ENCODE measurements around the gene CACFD1.
"Not testable (repeated sequence)": the region's sequence is repeated elsewhere in the genome, so short reads cannot be mapped to it uniquely, and the experiment has no call there.

CACFD1 gene

DNA sequence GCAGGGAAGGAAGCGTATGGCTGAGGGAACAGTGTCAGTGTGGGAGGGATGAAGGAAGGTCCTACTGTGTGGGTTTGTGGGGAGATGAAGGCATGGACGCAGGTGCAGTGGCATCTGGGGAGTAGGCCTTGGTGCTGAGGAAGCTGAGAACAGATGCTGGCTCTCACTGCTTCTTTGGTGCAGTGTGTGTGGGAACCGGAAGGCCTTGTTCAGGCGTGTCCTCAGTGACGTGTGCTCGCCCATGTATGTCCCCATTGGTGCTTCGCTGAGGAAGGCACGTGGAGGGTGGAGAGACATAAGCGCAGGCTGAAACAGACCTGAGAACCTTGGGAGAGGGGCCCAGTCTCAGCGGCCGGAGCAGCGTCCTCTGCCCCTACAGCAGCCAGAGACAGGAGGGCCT is 18.9 kb upstream of the CACFD1 start:
- no peak for DNase-seq (ENCODE audit: low spot score)

DNA sequence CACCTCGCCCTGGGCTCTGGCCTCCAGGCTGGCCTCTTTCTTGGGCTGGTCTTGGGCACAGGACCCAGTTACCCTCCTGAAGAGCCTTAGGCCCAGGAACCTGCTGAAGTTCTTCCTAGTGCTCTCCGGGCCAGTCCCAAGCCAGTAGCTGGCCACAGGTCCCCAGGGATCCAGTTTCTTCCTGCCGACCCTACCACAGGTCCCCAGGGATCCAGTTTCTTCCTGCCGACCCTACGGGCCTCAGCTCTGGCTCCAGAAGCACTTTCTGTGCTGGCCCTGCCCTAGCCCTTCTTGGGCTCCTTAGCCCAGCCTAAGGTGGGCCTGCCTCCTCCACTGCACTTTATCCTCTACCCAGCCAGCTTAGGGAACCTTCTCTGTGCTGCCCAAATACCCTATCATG is 18.2 kb upstream of the CACFD1 start:
- no peak for DNase-seq (ENCODE audit: low spot score)

DNA sequence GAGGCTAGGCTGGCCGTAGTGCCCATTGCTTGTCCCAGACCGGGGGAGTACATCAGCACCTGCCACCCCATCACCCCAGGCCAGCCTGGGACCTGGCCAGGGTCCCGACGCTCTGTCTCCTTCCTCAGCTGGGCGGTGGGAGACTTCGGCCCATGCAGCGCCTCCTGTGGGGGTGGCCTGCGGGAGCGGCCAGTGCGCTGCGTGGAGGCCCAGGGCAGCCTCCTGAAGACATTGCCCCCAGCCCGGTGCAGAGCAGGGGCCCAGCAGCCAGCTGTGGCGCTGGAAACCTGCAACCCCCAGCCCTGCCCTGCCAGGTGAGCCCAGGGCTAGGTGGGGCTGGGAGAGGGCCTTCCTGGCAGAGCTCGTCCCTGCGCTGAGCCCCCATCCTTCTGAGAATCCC is 16.5 kb upstream of the CACFD1 start:
- peak; percentile 50 for DNase-seq (ENCODE audit: low spot score)

DNA sequence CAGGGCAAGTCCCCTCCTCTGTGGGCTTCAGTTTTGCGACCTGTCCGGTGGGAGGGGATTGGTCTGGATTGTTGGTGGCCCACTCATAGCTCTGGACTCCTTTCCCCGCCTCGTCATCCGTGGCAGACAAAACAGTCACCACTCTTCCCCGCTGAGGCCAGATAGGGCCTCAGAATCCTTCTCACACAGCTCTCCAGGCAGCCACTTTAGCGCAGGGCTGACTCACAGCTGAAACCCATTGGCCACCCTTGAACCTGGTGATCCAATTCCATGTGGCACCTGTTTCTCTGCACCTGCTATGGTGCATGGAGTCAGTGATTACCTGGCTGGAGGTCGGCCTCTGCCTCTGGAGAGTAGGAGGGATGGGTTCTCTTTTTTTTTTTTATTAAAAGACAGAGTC is 15.8 kb upstream of the CACFD1 start:
- DNase-seq (ENCODE audit: low spot score), result no peak

DNA sequence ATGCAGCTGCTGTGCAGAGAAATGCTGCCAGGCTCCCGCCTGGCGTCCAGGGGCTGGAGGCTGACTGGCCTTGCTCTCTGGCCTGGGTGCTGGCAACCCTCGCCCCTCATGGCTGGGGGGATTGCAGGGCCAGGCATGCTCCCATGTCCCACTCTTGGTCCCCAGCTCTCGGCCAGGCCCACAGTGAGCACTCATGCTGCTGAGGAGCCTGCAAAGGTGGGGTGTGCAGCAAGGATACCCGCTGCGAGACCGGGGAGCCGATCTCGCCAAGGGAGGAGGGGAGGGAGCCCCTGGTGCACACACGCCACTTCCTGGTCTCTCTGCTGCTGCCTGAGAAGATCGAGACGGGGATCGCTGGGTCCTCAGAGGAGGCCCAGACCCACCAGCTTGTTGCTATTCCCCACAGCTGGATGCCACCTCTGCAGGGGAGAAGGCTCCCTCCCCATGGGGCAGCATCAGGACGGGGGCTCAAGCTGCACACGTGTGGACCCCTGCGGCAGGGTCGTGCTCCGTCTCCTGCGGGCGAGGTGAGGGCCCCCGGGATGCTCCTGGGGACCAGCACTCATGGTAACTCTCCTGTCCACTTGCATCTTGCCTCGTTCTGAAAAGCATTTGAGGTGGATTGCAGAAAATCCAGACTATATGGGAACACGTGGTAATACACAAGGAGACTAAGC is 14.3 kb upstream of the CACFD1 start:
- no peak for DNase-seq (ENCODE audit: low spot score)

DNA sequence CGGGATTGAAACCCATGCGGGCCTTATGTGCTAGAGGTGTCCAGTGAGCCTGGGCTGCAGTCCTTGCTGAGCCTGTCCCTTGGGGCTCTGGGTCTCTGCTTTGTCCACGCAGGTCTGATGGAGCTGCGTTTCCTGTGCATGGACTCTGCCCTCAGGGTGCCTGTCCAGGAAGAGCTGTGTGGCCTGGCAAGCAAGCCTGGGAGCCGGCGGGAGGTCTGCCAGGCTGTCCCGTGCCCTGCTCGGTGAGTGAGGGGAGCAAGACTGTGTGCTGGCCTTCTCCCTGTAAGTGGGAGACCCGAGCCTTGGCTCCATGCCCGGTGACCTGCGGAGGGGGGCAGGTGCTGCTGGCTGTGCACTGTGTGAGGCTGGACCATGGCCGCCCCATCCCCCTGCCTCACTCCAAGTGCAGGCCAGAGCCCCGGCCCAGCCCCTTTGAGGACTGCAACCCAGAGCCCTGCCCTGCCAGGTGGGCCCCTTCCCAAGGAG is 11.2 kb upstream of the CACFD1 start:
- DNase-seq (ENCODE audit: low spot score), result no peak

DNA sequence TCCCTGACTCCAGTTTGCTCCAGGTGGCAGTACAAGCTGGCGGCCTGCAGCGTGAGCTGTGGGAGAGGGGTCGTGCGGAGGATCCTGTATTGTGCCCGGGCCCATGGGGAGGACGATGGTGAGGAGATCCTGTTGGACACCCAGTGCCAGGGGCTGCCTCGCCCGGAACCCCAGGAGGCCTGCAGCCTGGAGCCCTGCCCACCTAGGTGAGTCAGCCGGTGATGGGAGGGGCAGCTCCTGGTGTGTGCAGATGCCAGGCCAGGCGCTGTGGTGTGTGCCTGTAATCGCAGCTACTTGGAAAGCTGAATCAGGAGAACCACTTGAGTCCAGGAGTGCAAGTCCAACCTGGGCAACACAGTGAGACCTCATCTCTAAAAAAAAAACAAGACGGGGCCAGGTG is 10.0 kb upstream of the CACFD1 start:
- DNase-seq (ENCODE audit: low spot score), result peak; percentile 52

DNA sequence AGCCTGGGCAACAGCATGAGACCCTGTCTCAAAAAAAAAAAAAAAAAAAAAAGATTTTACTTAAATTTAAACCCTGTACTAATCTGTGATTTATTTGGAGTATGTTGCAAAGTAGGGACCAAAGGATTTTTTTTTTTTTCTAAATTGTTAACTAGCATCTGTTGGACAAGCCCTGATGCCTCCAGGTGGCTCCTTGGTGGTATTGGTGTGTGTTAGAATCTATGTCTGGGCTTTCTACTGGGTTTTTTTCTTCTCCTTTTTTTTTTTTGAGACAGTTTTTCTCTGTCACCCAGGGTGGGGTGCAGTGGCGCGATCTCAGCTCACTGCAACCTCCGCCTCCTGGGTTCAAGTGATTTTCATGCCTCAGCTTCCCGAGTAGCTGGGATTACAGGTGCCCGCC is 7.9 kb upstream of the CACFD1 start:
- not testable (repeated sequence) for DNase-seq (ENCODE audit: low spot score)

DNA sequence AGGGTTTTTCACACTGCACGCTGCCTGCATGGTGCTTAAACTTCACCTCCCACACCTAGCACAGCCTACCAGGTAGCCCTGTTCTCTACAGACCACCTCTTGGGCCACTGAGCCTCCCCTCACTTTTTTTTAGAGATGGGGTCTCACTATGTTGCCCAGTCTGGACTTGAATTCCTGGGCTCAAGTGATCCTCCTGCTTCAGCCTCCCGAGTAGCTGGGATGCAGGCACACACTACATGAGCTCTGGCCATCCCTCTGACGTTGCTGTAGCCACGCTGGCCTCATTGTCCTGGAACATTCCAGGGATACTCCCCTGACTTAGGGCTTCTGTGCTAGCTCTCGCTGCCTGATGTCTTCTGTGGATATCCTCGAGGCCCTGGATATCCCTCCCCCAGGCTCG is 7.2 kb upstream of the CACFD1 start:
- no peak for DNase-seq (ENCODE audit: low spot score)

DNA sequence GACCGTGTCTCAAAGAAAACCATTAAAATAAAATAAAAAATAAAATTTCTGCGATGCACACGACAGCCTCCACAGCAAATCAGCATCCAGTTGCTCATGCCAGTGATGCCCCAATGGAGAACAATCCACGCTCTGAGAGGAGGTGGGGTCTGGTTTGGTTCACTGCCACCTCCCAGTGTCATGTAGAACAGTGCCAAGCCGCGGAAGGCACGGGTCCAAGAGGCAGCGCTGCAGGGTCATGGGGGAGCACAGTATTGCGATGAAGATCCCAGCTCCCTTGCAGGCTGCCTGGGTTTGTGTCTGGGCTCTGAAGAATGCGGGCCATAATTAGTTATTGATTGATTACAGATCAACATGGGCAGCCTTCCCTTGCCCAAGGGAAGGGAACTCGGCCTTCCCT is 6.1 kb upstream of the CACFD1 start:
- DNase-seq (ENCODE audit: low spot score), result no peak

DNA sequence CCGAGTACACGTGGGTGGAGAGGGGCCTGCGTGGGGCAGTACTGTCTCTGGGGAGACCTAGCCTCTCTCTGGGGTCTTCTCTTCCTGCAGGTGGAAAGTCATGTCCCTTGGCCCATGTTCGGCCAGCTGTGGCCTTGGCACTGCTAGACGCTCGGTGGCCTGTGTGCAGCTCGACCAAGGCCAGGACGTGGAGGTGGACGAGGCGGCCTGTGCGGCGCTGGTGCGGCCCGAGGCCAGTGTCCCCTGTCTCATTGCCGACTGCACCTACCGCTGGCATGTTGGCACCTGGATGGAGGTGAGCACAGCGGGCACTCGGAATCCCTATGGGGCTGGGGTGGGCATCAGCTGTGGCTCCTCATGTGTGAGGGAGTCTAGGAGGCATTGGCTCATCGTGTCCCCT is 5.5 kb upstream of the CACFD1 start:
- no peak for DNase-seq (ENCODE audit: low spot score)

DNA sequence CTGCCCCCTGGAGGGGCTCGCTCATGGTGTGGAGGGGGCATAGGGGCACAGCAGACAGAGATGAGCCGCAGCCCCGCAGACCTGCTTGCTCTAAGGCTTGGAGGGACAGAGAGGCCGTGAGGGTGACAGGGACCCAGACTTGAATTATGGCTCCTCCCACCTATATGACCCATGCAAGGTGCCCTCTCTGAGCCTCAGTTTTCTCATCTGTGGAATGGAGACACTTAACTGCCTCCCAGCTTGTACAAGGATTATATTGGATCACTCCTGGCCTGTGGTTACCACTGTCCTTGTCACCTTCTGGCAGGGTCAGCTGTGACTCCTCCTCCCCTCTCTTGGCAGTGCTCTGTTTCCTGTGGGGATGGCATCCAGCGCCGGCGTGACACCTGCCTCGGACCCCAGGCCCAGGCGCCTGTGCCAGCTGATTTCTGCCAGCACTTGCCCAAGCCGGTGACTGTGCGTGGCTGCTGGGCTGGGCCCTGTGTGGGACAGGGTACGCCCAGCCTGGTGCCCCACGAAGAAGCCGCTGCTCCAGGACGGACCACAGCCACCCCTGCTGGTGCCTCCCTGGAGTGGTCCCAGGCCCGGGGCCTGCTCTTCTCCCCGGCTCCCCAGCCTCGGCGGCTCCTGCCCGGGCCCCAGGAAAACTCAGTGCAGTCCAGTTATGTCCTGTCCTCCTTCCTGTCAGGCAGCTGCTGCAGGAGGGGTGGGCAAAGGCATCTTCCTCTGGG is 4.7 kb upstream of the CACFD1 start:
- DNase-seq (ENCODE audit: low spot score), result no peak

DNA sequence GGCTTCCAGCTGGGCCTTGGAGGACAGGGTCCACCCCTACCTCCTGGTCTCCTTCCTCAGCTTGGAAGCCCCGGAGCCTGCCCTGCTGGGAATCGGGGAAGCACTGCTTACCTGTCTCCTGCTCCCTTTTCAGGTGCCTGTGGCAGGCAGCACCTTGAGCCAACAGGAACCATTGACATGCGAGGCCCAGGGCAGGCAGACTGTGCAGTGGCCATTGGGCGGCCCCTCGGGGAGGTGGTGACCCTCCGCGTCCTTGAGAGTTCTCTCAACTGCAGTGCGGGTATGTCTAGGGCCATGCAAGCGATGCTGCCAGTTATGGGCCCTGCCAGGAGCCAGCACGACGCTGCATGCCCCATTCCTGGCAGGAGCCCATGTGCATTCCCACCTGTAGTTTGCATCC is 3.8 kb upstream of the CACFD1 start:
- DNase-seq (ENCODE audit: low spot score), result no peak

DNA sequence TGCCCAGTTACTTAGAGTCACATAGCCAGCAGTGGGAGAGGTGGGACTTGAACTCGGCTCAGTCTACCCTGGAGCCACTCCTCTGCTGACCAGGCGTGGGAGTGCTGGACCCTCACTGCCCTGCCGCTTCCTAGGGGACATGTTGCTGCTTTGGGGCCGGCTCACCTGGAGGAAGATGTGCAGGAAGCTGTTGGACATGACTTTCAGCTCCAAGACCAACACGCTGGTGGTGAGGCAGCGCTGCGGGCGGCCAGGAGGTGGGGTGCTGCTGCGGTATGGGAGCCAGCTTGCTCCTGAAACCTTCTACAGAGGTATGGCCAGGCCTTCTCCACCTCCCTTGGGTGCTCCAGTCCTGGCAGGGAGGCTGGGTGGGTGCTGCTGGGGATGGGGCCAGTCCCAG is 3.4 kb upstream of the CACFD1 start:
- no peak for DNase-seq (ENCODE audit: low spot score)

DNA sequence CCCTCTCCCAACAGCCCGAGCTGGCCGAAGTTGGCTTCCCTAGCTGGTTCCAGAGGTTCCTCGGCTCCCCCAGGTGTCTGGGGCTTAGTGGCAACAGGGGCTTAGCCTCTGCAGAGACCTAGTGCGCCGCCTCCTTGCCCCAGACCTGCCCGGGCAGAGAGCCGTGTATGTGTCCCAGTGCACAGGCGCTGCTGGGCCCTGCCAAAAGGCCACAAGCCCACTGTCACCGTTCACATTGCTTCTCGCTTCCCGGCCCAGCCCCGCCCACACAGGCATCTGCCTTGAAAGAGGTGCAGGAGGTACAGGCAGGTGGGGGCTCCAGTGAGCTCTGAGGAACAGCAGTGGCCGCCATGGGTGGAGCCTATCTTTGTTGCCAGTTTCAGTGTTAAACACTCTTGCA is 2.5 kb upstream of the CACFD1 start:
- DNase-seq (ENCODE audit: low spot score), result peak; percentile 54

DNA sequence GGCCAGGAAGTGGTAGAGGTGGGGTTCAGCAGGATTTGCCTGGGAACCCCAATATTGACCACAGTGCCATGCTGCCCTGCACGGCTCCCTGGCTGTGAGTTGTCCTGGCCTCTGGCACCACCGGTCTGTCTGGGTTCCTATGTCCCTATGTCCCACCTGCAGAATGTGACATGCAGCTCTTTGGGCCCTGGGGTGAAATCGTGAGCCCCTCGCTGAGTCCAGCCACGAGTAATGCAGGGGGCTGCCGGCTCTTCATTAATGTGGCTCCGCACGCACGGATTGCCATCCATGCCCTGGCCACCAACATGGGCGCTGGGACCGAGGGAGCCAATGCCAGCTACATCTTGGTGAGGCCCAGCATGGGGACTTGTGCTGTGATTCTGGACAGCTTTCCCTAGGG is 2.0 kb upstream of the CACFD1 start:
- DNase-seq (ENCODE audit: low spot score), result no peak

DNA sequence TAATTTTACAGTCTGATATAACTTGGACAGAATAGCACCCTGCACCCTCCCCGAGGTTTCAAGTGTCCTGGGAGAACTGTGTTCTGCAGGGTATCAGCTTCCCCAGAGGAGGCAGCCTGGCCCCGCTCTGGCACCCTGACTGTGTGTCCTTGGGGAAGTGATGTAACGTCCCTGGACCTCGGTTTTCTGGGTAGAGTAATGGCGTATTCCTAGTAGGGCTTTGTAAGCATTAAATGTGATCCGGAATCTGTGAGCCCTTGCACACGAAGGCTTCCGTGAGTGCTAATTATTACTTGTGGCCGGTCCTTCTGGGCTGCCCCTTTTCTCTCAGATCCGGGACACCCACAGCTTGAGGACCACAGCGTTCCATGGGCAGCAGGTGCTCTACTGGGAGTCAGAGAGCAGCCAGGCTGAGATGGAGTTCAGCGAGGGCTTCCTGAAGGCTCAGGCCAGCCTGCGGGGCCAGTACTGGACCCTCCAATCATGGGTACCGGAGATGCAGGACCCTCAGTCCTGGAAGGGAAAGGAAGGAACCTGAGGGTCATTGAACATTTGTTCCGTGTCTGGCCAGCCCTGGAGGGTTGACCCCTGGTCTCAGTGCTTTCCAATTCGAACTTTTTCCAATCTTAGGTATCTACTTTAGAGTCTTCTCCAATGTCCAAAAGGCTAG is 1.0 kb upstream of the CACFD1 start:
- no peak for DNase-seq (ENCODE audit: low spot score)

DNA sequence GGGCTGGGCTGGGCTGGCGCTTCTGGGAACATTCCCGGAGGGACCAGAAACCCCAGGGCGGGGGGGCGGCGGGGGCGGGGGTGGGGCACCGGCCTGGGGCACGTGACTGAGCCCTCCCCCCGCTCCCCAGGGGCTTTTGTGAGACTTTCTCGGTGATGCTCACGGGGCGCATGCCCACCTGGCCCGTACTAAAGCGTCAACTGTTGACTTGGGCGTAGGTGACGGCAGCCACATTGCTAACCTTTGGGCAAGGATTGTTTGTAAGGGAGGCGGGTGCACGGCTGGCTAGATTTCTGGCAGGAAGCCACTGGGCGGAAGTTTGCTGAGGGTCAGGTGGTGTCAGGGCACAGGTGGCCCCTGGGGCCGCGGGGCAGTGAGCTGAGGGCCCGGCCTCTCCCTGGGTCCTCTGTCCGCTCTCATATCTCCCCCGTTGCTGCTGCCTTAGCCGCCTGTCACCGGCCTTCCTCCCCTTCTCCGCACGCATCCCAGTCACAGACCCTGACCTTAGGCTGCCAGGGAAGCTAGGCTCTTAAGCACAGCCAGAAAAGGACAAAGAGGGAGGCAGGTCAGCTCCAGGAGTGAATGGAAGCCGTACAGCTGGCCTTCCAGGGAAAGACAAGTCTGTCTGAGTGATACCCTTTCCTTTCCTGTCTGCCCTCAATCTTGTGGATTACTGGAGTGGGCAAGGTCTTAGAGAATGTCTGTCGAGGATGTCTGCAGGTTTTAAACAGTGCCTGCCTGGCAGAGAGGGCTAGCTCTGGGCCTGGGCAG is 812 bp downstream of the CACFD1 start:
- DNase-seq (ENCODE audit: low spot score), result peak; percentile 82

DNA sequence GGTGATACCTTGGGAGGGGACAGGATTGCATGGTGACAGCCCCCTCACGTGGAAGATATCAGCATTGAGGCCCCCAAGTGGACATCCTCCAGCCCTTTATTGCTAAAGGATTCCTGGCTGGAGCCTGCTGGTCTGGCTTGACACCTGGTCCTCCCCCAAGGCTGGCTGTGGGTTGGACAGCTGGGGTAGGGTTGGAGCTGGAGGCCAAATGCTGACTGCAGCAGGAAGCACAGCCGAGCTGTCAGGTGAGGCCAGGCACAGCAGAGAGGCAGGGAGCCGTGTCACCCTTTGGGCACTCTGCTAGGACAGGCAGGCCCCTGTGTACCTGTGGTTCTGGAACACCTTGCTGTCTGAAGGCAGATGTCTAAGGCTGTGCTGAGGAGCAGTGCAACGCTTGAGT is 2.2 kb downstream of the CACFD1 start:
- no peak for DNase-seq (ENCODE audit: low spot score)

DNA sequence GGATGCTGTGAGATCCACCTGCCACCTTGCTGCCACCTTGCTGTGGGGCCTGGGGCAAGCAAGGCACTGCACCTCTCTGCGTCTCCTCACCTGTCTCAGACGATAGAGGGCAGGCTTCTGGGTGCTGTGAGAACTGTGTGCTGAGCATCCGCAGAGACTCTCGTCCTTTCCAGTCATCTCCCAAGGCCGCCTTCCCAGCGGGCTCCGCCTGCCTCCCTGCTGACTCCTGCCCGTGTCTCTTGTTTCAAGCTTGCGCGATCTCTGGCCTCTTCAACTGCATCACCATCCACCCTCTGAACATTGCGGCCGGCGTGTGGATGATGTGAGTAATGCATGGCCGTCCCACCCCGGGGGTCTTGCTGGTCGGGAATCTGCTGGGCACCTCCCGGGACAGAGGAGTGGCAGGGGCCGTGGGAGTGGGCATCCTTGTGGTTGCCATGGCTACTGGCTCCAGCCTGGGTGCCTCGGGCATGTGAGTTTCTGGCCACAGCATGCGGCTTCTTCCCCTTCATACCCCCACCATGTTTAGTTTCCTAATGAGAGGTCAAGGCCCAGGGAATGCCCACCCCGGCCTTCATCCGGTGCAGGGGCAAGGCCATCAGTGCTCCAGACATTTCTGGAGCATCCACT is 3.6 kb downstream of the CACFD1 start:
- DNase-seq (ENCODE audit: low spot score), result peak; percentile 49

DNA sequence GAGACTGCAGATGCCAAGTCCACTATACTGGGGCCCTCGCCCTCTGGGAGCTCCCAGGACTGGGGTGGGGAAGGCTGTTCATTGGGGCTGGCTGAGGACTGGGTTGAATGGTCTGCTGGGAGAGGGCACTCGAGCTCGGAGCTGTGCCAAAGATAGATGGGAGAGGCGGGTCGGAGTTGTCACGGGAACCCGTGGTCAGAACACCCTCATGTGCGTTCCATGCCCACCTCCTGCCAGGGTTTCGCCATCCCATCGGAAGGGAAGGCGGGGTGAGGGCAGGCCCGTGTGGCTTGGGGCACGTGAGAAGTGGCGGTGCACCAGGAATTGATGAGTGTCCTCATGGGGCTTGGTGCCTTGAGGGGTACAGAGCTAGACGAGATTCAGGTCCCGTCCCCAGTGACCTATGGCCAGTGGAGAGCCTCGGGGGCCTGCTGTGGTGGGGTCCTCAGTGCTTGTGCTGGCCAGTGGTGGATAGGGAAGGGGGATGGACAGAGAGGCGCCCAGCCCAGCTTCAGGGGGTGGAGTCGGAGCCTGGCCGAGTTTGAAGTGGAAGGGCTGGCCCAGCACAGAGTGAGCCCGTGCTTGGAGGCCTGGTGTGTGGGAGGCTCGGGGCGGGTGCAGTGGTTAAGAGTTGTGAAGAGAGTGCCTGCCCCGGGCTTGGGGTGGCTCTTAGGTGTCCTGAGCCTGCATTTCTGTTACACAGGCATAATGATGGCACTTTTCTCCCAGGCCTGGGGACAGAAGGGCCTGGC is 4.3 kb downstream of the CACFD1 start:
- DNase-seq (ENCODE audit: low spot score), result no peak
